Prostate gland (tissue), 2 donors: ENCODE data around the gene GNAZ. TPM values are rescaled to one million over a fixed set of nuclear protein-coding genes. Genes with fewer than 3 reads are reported as not detected.

Experiments
- DNase-seq: peaks from one replicate; pipeline ENCODE4 v3.0.0-alpha.2; 2019; ENCODE audit warnings: low spot score
- H3K27ac ChIP-seq, 2 donors: fragments of 200-600 bp; sonication (generic); 2 replicates each; pipeline ENCODE4 v1.5.1; 2017 to 2019
- H3K27me3 ChIP-seq: fragments of 200-600 bp; sonication (generic); replicated peaks from 2 replicates; pipeline ENCODE4 v1.5.1; 2019; ENCODE audit not compliant: insufficient read depth
- H3K36me3 ChIP-seq, 2 donors: fragments of 200-600 bp; sonication (generic); 1 replicate in 1 of 2; 2 replicates in 1 of 2; pipeline versions ENCODE4 v1.5.1 to v1.8.1; 2017 to 2019
- H3K4me1 ChIP-seq: fragments of 200-600 bp; sonication (generic); replicated peaks from 2 replicates; pipeline ENCODE4 v1.5.1; 2019
- H3K4me3 ChIP-seq, 2 donors: fragments of 200-600 bp; sonication (generic); 2 replicates each; pipeline ENCODE4 v1.5.1; 2017 to 2019
- H3K9me3 ChIP-seq: fragments of 200-600 bp; sonication (generic); 2 replicates; pipeline ENCODE4 v1.5.1; 2017
- CTCF ChIP-seq, 4 experiments: fragments of 200-600 bp in 2 of 4; fragments of 450-650 bp in 2 of 4; sonication (generic) in 2 of 4; IDR thresholded peaks; 1 replicate in 3 of 4; 2 replicates in 1 of 4; pipeline ENCODE4 v1.5.1; 2016 to 2019; ENCODE audit warnings: antibody characterized with exemption in 4 of 4, mild to moderate bottlenecking in 2 of 4, moderate library complexity in 2 of 4
- POLR2A ChIP-seq: fragments of 450-650 bp; IDR thresholded peaks from one replicate; pipeline ENCODE4 v1.6.1; 2016; ENCODE audit warnings: antibody characterized with exemption, mild to moderate bottlenecking
- POLR2AphosphoS5 ChIP-seq: sonication (generic); formaldehyde crosslinking; IDR thresholded peaks from one replicate; pipeline ENCODE4 v1.6.1; 2017; ENCODE audit warnings: antibody characterized with exemption
- WGBS: methylation state at CpG from one replicate; pipeline ENCODE4 v1.1.5; 2018; 5-methylcytosine and 5-hydroxymethylcytosine counted together
- intact Hi-C: fragments of 100-400 bp; cut with DNase I; formaldehyde crosslinking; loops from one replicate; pipeline ENCODE4 v1.14.2; 2022
- total RNA-seq, 2 donors: library from RNA; depleted of rRNA; stranded (reverse); fragments of >200 nt; gene quantifications; one replicate each; pipeline ENCODE4 v1.1.0, GENCODE V29; 2016

GNAZ gene
- total RNA-seq, 2 donors from 2014 or later, result 5.7 to 22.6 TPM

GRCh38 chr22:23147617-23148387 lies 77.5 kb downstream of the GNAZ start:
- TF ChIP-seq CTCF (IDR thresholded peaks at IDR 0.05) (no peak), POLR2AphosphoS5 (peak; percentile 99)
- Histone ChIP-seq H3K4me1 (peaks cover 23% of the 10 kb centered on the region), H3K36me3 (no peaks in the 10 kb centered on the region), H3K9me3 (no peaks in the 10 kb centered on the region), H3K27me3 (no peaks in the 10 kb centered on the region), H3K27ac (peak overlapping the region; percentile 5 to 64), H3K4me3 (no peak overlapping the region)
- 18% methylated on average over 6 of the region's 6 CpGs for WGBS
- peak; percentile 88 for DNase-seq
- intact Hi-C loops, result no loop called here

- peaks cover 21% of the 10 kb centered on the region for H3K4me1 ChIP-seq
- 62% methylated on average over 15 of the region's 15 CpGs for WGBS
- H3K27me3 ChIP-seq, result no peaks in the 10 kb centered on the region
- intact Hi-C loops, result no loop called here
- no peak overlapping the region for H3K27ac ChIP-seq
- DNase-seq, result no peak
- TF ChIP-seq CTCF (IDR thresholded peaks at IDR 0.05) (no peak), POLR2AphosphoS5 (no peak), POLR2A (no peak)
- H3K36me3 ChIP-seq, result no peaks in the 10 kb centered on the region
- no peaks in the 10 kb centered on the region for H3K9me3 ChIP-seq
- H3K4me3 ChIP-seq, result no peak overlapping the region
Observed at GRCh38 chr22:23149743-23150238, 79.5 kb downstream of the GNAZ start.

GRCh38 chr22:23150762-23151161 lies 80.4 kb downstream of the GNAZ start:
- Histone ChIP-seq H3K27ac (no peak overlapping the region), H3K27me3 (no peaks in the 10 kb centered on the region), H3K9me3 (no peaks in the 10 kb centered on the region), H3K4me1 (peaks cover 20% of the 10 kb centered on the region), H3K4me3 (no peak overlapping the region), H3K36me3 (no peaks in the 10 kb centered on the region)
- intact Hi-C loops, result no loop called here
- DNase-seq, result no peak
- WGBS, result 94% methylated on average over 6 of the region's 6 CpGs
- TF ChIP-seq CTCF (IDR thresholded peaks at IDR 0.05) (no peak), POLR2A (no peak), POLR2AphosphoS5 (no peak)

- no peak overlapping the region for H3K4me3 ChIP-seq
- TF ChIP-seq CTCF (IDR thresholded peaks at IDR 0.05), result no peak
- TF ChIP-seq POLR2A, result no peak
- no peak for TF ChIP-seq POLR2AphosphoS5
- intact Hi-C loops, result no loop called here
- H3K27ac ChIP-seq, result no peak overlapping the region
- peaks cover 19% of the 10 kb centered on the region for H3K4me1 ChIP-seq
- H3K36me3 ChIP-seq, result no peaks in the 10 kb centered on the region
- H3K9me3 ChIP-seq, result no peaks in the 10 kb centered on the region
- H3K27me3 ChIP-seq, result no peaks in the 10 kb centered on the region
- 93% methylated on average over 16 of the region's 16 CpGs for WGBS
- DNase-seq, result no peak
Observed at GRCh38 chr22:23151827-23152226, 81.5 kb downstream of the GNAZ start.
